Renal cortical epithelial cell (primary cell): ENCODE data around the gene LTBP2. TPM values are rescaled to one million over a fixed set of nuclear protein-coding genes. Genes with fewer than 3 reads are reported as not detected.

Experiments used
- total RNA-seq: library from RNA; depleted of rRNA; stranded (reverse); fragments of >200 nt; gene quantifications from 2 replicates; pipeline ENCODE4 v1.2.3, GENCODE V29; 2014

LTBP2 gene
- total RNA-seq, 1 donor from 2014 or later: 42.4 TPM

Other genes starting within 250 kb of the LTBP2 start
- not detected in 2 replicates for gene SYNDIG1L, start 186.0 kb downstream of the LTBP2 start, total RNA-seq
- 209 and 247 TPM in 2 replicates for gene NPC2, start 118.9 kb downstream of the LTBP2 start, total RNA-seq
- gene ISCA2, start 118.5 kb downstream of the LTBP2 start, total RNA-seq: 14.9 and 15.5 TPM in 2 replicates
- 40.1 and 64.6 TPM in 2 replicates for gene AREL1, start 100.8 kb upstream of the LTBP2 start, total RNA-seq
- 35.6 and 66.0 TPM in 2 replicates for gene FCF1, start 100.9 kb upstream of the LTBP2 start, total RNA-seq
- gene YLPM1, start 151.1 kb upstream of the LTBP2 start, total RNA-seq: 12.3 and 76.1 TPM in 2 replicates